Muscle of leg (tissue), 11 donors: ENCODE measurements around the gene MACROH2A1. TPM values are rescaled to one million over a fixed set of nuclear protein-coding genes. Genes with fewer than 3 reads are reported as not detected.

Source experiments
- DNase-seq: peaks from one replicate; pipeline ENCODE4 v3.0.0; 2013
- H3K27ac ChIP-seq: one replicate; pipeline ENCODE4 v1.5.1; 2013; ENCODE audit warnings: mild to moderate bottlenecking, low read length, control low read depth
- H3K27me3 ChIP-seq: one replicate; pipeline ENCODE4 v1.6.1; 2013; ENCODE audit warnings: low read length; ENCODE audit not compliant: control insufficient read depth, insufficient read depth
- H3K36me3 ChIP-seq: one replicate; pipeline ENCODE4 v1.6.1; 2013; ENCODE audit warnings: low read length; ENCODE audit not compliant: control insufficient read depth, insufficient read depth
- H3K4me1 ChIP-seq: one replicate; pipeline ENCODE4 v1.6.1; 2013; ENCODE audit warnings: low read length; ENCODE audit not compliant: control insufficient read depth, insufficient read depth
- H3K4me3 ChIP-seq: one replicate; pipeline ENCODE4 v1.5.1; 2013; ENCODE audit warnings: low read length, control low read depth
- H3K9me3 ChIP-seq: replicated peaks from 2 replicates; pipeline ENCODE4 v1.6.1; 2013; ENCODE audit warnings: low read depth, low read length; ENCODE audit not compliant: control insufficient read depth
- WGBS: methylation state at CpG from one replicate; pipeline ENCODE4 v1.1.5; 2013; ENCODE audit warnings: missing lambda C conversion rate; ENCODE audit not compliant: insufficient coverage; 5-methylcytosine and 5-hydroxymethylcytosine counted together
- polyA plus RNA-seq, 8 donors: library from polyadenylated mRNA; unstranded; fragments of 120-200 nt; gene quantifications; one replicate each; pipeline versions ENCODE4 v1.2.1 to v1.2.3, GENCODE V29; 2013; ENCODE audit warnings: inconsistent platforms in 1 of 8, low replicate concordance in 1 of 8; ENCODE audit not compliant: insufficient read length in 8 of 8, insufficient read depth in 1 of 8
- total RNA-seq: library from RNA; stranded (reverse); fragments of 120-200 nt; gene quantifications from one replicate; pipeline ENCODE4 v1.2.4, GENCODE V29; 2013

The MACROH2A1 gene
- total and polyA plus RNA-seq, 9 donors: 103 to 117 (median 111) TPM

DNA sequence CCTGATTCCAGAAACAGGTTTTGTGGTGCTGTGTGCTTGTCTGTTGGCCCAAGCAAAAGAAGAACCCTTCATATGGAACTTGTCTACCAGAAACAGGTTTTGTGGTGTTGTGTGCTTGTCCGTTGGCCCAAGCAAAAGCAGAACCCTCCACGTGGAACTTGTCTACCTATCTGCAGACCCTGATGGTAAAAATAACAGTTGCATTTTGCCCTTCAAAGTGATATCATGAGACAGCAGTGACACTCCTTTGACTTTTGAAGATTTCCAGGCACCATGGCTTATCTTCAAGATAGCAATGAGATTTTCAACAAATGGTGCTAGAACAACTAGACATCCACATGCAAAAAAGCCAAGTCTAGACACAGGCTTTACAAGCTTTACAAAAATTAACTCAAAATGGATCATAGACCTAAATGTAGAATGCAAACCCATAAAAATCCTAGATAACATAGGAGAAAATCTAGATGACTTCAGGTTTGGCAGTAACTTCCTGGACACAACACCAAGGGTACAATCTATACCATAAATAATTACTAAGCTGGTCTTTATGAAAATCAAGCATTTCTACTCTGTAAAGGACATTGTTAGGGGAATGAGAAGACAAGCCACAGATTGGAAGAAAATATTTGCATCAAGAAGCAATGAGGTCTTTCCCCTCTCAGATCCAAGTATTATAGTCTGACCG lies 16.8 kb downstream of the MACROH2A1 start:
- peaks cover 43% of the 10 kb centered on the region for H3K4me1 ChIP-seq

DNA sequence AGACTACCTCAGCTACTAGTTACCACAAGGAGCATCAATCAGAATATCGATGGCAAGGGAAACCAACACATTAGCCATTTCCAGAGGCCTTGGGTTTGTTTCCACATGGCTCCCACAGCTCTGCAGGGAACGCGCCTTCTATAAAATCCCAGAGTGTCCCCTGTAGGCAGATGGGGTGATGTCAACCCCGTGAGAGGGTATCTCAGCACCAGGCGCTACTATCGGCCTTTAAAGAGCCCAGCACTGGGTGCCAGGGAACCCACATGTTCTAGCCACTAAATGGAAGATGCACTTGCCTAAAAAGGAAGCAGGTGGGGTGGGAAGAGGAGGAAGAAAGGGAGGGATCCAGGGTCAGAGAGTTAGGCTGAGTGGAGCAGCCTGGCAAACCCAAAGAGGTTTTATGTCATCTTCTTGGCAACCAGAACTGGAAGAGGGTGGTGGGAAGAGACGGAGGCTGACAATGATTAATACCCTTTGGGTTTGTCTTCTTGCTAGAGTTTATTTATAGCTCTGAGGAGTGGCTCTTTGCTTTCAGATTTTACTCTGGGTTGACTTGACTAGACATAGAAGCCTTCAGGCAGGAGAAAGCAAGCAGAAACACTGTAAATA lies 19.9 kb downstream of the MACROH2A1 start:
- Histone ChIP-seq H3K4me3 (no peak overlapping the region), H3K36me3 (peaks cover 67% of the 10 kb centered on the region), H3K27me3 (no peaks in the 10 kb centered on the region), H3K27ac (no peak overlapping the region), H3K9me3 (no peaks in the 10 kb centered on the region), H3K4me1 (peaks cover 43% of the 10 kb centered on the region)
- DNase-seq: no peak
- 82% methylated on average over 7 of the region's 7 CpGs for WGBS

More for the DNA sequence above, 16.8 kb downstream of the MACROH2A1 start:
- no peaks in the 10 kb centered on the region for H3K9me3 ChIP-seq
- H3K27me3 ChIP-seq: no peaks in the 10 kb centered on the region
- H3K4me3 ChIP-seq: no peak overlapping the region
- peaks cover 76% of the 10 kb centered on the region for H3K36me3 ChIP-seq
- H3K27ac ChIP-seq: no peak overlapping the region
- no peak for DNase-seq
- WGBS: 80% methylated on average over 2 of the region's 3 CpGs

DNA sequence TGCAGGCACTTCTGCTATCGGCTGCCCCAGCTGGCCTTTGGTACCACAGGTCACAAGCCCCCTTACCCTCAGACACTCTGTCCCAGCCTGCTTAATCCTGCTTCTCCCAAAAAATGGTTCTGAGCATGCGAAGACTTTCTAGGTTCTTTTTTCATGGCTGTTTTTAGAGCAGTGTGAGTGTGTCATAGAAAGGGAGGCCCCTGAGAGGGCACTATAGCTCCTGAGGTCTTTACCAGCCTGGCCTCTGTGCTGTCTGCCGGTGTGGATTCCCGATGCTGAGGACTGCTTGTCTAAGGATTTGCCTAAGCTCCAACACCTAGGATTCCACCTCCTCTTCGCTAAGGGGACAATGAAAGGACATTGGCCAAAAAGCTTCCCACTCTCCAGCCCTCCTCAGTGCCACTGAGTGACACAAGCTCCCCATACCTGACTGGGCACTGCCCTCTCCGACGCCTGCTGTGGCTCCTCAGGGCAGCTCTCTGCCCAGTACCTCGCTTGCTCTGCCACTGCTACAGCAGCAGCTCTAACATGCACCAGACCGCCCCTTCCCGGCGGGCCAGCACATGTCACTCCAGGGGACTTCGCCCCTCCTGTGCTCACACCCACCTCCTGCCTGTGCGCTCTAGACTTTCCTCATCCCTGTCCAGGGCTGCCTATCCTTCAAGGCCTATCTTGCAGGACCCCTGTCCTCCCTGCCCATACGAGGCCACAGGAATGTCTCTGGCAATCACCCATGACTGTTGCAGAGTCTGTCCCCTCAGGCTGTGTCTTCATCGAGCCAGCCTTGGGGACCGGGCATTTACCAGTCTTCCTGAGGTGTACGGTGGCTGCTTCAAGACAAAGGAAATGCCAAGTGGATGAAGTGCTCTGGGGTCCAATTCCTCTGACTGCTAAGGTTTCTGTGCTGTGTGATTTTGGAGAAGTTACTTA lies 21.0 kb downstream of the MACROH2A1 start:
- no peak overlapping the region for H3K4me3 ChIP-seq
- no peak overlapping the region for H3K27ac ChIP-seq
- H3K4me1 ChIP-seq: peaks cover 47% of the 10 kb centered on the region
- H3K9me3 ChIP-seq: no peaks in the 10 kb centered on the region
- 76% methylated on average over 15 of the region's 17 CpGs for WGBS
- H3K27me3 ChIP-seq: no peaks in the 10 kb centered on the region
- DNase-seq: no peak
- H3K36me3 ChIP-seq: peaks cover 70% of the 10 kb centered on the region

DNA sequence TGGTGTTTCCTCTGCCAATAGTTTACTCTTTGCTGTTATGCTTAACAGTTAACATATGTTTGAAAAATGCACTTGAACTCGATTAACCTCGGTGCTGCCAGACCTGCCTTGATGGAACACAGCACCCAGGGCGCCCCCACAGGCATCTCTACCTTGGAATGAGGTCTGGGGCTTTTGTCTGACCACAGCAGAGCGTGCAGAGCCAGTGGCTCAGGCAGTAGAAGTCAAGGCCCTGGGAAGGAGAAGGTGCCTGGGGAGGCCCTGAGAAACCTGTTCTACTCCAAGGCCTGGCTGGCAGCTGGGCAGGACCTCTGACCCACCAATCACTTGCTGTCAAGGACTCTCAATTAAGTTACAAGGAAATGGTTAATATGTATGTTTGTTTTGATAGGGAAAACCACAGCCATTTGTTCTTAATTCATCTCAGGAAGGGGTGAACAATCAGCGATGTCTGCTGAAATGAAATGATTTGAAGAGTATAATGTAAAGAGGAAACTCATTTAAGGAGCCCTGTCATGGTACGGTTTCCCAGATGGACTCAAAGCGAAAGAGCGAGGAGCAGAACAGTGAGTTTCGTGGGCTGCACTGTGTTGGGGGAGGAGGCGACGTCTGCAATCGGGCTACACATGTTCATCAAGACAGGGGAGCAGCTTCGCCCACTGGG lies 21.9 kb downstream of the MACROH2A1 start:
- 33% methylated on average over 2 of the region's 13 CpGs for WGBS
- Histone ChIP-seq H3K27ac (no peak overlapping the region), H3K4me3 (no peak overlapping the region), H3K36me3 (peaks cover 62% of the 10 kb centered on the region), H3K27me3 (no peaks in the 10 kb centered on the region), H3K4me1 (peaks cover 47% of the 10 kb centered on the region), H3K9me3 (no peaks in the 10 kb centered on the region)
- DNase-seq: no peak

DNA sequence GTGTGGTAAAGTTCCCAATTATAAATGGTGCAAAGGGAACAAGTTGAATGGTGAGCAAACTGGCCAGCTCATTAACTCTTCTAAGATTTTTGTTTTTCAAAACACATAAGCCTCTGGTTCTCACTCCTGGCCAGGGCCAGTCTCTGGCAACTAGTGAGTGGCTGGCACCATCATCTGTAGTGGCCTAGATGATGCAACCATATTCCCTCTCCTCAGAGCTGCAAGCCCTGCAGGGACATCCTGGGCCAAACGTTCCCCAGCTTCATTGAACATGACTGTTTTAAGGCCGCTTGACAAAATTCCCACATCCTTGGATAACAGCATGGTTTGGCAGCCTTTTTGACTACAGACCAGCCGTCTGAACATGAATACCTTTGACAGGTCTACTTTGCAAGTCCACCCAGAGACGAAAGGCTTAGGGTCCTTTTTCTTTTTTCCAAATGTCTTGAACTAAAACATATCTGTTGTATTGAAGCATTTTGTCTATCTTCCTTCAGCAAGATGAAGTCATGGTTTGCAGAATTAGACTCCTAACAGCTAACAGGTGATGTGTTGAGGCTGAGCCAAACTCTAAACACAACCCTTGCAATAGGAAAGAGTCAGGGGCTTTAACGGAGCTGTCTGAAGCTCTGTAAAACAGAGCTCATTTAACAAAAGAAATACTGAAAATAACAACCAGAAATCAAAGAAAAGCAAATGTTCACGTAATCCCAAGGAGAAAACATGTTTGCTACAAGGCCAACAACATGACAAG lies 23.8 kb downstream of the MACROH2A1 start:
- Histone ChIP-seq H3K27ac (peak overlapping the region; percentile 22), H3K9me3 (no peaks in the 10 kb centered on the region), H3K36me3 (peaks cover 67% of the 10 kb centered on the region), H3K27me3 (no peaks in the 10 kb centered on the region), H3K4me1 (peaks cover 47% of the 10 kb centered on the region), H3K4me3 (no peak overlapping the region)
- 39% methylated on average over 3 of the region's 6 CpGs for WGBS
- DNase-seq: peak; percentile 76

DNA sequence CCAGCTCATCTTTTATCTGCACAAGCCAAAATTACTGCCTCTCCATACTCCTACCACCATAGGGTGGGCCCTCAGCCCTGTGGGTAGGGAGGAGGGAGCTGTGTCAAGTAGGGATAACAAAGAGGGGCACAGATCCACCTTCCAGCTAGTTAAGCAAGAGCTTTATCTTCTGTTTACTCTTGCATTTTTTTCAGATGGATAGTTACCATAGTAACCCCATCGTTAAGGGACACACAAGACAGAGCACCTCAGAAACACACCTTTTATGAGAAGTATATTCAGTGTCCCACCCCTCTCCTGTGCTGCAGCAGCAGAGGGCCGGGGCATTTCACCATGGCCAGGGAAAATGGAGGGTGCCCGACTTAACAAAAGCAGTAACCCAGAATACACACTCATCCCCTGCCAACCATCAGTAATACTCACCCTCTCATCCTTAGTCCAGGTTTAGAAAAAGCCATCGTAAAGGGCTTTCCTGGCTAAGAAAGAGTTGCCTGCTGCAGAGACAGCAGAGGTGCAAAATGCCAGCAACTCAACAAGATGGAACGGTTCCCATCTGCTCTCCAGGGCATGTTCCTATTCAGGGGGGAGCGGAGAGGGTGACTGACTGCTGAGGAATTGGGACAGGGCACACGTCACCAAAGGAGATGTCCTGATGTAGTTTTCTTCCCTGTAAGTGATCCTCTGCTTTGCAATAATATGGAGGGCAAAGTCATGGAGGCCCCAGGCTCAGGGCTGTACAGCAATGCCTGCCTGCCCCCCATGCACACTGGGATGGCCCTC lies 25.1 kb downstream of the MACROH2A1 start:
- Histone ChIP-seq H3K27me3 (no peaks in the 10 kb centered on the region), H3K9me3 (no peaks in the 10 kb centered on the region), H3K4me3 (no peak overlapping the region), H3K36me3 (peaks cover 70% of the 10 kb centered on the region), H3K27ac (no peak overlapping the region), H3K4me1 (peaks cover 39% of the 10 kb centered on the region)
- 90% methylated on average over 6 of the region's 7 CpGs for WGBS
- DNase-seq: no peak

DNA sequence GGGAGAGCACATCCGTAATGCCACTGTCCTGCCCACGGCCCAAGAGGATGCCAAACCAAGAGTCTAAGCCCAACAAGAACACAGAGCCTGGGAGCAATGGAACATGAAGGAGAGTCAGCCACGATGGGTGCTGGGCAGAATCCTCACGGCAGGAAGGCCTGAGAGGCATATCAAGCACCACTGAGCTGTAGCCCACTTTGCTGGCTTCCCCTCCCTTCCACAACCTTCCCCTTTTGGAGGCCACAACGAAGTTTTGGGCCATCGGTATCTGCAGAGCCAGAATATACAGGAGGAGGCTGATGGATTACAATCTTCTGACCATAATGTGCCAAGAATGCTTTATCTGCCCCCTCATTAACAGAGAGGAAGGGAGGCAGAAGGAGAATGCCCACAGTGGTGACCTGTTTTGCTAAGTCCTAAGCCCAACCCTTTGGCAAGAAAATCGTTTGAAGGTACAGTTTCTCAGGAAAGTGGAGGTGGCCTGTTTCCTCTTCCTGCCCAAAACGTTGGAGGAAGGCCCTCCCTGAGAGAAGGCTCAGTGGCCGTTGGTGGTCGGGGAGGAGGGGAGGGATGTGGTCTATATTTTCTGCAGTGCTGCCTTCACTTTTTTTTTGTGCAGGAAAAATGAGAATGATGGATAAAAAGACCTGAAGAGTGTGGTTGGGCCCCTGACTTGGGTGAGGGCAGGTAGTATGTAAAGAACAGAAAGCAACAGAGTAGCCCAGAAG lies 26.2 kb downstream of the MACROH2A1 start:
- no peak overlapping the region for H3K4me3 ChIP-seq
- H3K36me3 ChIP-seq: peaks cover 70% of the 10 kb centered on the region
- DNase-seq: no peak
- peaks cover 41% of the 10 kb centered on the region for H3K4me1 ChIP-seq
- WGBS: 75% methylated on average over 5 of the region's 10 CpGs
- no peak overlapping the region for H3K27ac ChIP-seq
- H3K9me3 ChIP-seq: no peaks in the 10 kb centered on the region
- H3K27me3 ChIP-seq: no peaks in the 10 kb centered on the region

DNA sequence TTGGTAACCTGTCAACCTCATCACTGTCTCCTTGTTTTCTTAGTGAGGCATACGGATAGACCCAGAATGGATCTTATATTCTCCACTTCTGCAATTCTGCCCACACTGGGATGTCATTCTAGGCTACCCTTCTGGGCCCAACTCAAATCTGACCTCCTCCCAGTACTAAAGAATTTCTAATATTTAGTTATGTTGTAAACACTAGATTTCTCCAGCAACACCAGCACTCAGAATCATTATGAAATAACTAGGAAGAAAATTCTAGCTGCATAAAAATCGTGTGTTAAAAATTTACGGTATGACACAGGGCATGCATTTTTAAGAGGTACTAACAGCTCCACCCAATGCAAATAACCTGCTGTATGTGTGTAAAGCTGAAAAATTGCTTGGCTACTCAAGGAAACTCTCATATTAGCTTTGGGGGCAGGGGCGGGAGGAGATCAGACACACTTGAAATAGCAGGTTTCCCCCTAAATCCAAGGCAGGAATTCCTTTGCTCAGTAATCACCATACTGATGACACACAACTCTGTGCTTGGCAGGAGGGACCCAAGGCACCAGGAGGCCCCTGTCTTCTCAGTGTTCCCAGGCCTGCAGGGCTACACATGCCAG lies 27.3 kb downstream of the MACROH2A1 start:
- H3K27ac ChIP-seq: no peak overlapping the region
- H3K27me3 ChIP-seq: no peaks in the 10 kb centered on the region
- peaks cover 65% of the 10 kb centered on the region for H3K36me3 ChIP-seq
- 100% methylated on average over 2 of the region's 4 CpGs for WGBS
- no peaks in the 10 kb centered on the region for H3K9me3 ChIP-seq
- no peak overlapping the region for H3K4me3 ChIP-seq
- peaks cover 39% of the 10 kb centered on the region for H3K4me1 ChIP-seq
- no peak for DNase-seq
